Left ventricle myocardium inferior (tissue), 1 donor: ENCODE results near the gene GGA3. TPM values are rescaled to one million over a fixed set of nuclear protein-coding genes. Genes with fewer than 3 reads are reported as not detected.
"Not testable (repeated sequence)": the region's sequence is repeated elsewhere in the genome, so short reads cannot be mapped to it uniquely, and the experiment has no call there.

Source experiments
- DNase-seq: peaks from one replicate; pipeline ENCODE4 v3.0.0-alpha.2; 2020
- H3K27ac ChIP-seq: fragments of 200-600 bp; replicated peaks from 2 replicates; pipeline ENCODE4 v1.8.0; 2021
- H3K27me3 ChIP-seq: fragments of 200-600 bp; 2 replicates; pipeline ENCODE4 v1.8.0; 2021; ENCODE audit warnings: low read depth
- H3K36me3 ChIP-seq: fragments of 200-600 bp; 2 replicates; pipeline ENCODE4 v1.8.0; 2021
- H3K4me1 ChIP-seq: fragments of 200-600 bp; 2 replicates; pipeline ENCODE4 v1.8.0; 2021
- H3K4me3 ChIP-seq: fragments of 200-600 bp; 2 replicates; pipeline ENCODE4 v1.8.0; 2021; ENCODE audit warnings: mild to moderate bottlenecking, moderate library complexity
- H3K9me3 ChIP-seq: fragments of 200-600 bp; replicated peaks from 2 replicates; pipeline ENCODE4 v1.8.0; 2021
- intact Hi-C: fragments of 100-400 bp; cut with micrococcal nuclease; formaldehyde crosslinking; loops from one replicate; pipeline ENCODE4 v1.11.0; 2022
- total RNA-seq: library from RNA; stranded (reverse); fragmentation: NEBNext Ultra II Directional; extraction: Animal tissue kit (Norgen Biotek cat#: 25700); gene quantifications from one replicate; pipeline ENCODE4 v1.2.1, GENCODE V29; 2021
- TF ChIP-seq, protein P1 (sequence below): fragments of 200-600 bp; IDR thresholded peaks from 2 replicates; pipeline ENCODE4 v1.8.0; 2021; ENCODE audit warnings: antibody characterized with exemption, mild to moderate bottlenecking, borderline replicate concordance
- donor health status: DM: no; HTN: yes; CAD: no; lungs with severe emphysema.

The GGA3 gene
- total RNA-seq, 1 donor from 2014 or later, result 18.8 TPM

DNA sequence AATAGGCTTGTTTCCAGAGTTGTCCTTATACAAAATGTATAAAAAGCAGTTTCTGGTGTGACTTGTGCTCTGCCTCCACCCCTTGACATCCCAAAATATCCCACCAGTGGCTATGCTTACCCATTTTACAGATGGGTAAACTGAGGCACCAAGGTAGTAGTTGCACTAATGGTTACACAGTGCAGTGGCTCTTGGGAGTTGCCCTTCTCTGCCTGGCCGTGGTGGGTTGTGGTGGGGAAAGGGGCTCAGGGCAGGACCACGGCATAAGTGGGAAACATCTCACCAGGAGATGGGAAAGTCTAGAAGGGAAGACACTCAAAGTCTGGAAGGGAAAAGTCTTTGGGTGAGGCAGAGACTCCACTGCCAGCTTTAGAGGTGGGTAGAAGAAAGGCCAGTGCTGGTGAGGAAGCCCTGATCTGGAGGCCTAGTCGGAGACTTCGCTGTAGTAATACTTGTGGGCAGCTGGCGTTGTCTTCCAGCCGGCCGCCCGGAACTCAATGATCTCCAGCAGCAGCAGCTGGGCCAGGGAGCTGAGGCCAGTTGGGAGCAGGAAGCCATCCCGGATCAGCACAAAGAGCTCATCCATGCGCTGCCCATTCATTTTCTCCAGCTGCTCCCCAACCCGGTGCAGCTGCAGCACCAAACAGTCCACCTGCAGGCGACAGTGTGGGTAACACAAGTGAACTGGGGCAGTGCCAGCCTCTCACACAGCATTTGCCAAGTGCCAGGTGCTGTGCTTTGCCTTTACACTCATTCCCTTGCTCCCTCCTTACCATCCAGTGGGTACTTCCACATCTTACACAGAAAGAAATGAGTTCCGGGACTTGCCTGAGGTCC, 5.1 kb upstream of the GGA3 start:
- Histone ChIP-seq H3K36me3 (peaks cover 47% of the 10 kb centered on the region), H3K4me1 (peaks cover 45% of the 10 kb centered on the region), H3K4me3 (no peak overlapping the region), H3K9me3 (no peaks in the 10 kb centered on the region), H3K27me3 (no peaks in the 10 kb centered on the region), H3K27ac (no peak overlapping the region)
- DNase-seq, result no peak
- intact Hi-C loops, result no loop called here
- TF ChIP-seq, protein P1, sequence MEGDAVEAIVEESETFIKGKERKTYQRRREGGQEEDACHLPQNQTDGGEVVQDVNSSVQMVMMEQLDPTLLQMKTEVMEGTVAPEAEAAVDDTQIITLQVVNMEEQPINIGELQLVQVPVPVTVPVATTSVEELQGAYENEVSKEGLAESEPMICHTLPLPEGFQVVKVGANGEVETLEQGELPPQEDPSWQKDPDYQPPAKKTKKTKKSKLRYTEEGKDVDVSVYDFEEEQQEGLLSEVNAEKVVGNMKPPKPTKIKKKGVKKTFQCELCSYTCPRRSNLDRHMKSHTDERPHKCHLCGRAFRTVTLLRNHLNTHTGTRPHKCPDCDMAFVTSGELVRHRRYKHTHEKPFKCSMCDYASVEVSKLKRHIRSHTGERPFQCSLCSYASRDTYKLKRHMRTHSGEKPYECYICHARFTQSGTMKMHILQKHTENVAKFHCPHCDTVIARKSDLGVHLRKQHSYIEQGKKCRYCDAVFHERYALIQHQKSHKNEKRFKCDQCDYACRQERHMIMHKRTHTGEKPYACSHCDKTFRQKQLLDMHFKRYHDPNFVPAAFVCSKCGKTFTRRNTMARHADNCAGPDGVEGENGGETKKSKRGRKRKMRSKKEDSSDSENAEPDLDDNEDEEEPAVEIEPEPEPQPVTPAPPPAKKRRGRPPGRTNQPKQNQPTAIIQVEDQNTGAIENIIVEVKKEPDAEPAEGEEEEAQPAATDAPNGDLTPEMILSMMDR, result no peak

DNA sequence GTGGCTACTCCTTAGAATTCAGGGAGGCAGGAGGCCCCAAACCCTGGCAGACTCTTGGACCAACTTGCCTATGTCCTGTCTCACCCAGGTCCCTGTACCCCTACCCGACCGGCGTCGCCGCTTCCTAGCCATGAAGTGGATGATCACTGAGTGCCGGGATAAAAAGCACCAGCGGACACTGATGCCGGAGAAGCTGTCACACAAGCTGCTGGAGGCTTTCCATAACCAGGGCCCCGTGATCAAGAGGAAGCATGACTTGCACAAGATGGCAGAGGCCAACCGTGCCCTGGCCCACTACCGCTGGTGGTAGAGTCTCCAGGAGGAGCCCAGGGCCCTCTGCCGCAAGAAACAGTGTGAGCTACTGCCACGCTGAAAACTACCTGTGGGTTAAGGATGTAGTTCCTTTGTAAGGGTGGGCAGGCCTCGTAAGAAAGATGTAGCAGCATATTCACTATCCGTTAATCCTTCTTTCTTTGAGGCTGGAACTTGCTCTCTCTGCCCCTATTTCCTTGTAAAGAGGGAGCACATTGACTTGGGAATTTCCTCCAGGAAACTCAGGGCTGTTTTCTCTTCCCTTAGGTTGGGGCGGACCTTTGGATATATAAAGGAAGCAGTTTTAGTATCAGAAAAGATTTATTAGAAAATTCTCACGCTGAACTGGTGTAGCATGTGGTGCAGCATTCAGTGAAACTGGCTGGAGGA, 4.4 kb upstream of the GGA3 start:
- DNase-seq, result no peak
- Histone ChIP-seq H3K27me3 (no peaks in the 10 kb centered on the region), H3K27ac (no peak overlapping the region), H3K4me3 (no peak overlapping the region), H3K36me3 (peaks cover 47% of the 10 kb centered on the region), H3K9me3 (no peaks in the 10 kb centered on the region), H3K4me1 (peaks cover 46% of the 10 kb centered on the region)
- TF ChIP-seq, protein P1, result no peak
- intact Hi-C loops, result no loop called here

DNA sequence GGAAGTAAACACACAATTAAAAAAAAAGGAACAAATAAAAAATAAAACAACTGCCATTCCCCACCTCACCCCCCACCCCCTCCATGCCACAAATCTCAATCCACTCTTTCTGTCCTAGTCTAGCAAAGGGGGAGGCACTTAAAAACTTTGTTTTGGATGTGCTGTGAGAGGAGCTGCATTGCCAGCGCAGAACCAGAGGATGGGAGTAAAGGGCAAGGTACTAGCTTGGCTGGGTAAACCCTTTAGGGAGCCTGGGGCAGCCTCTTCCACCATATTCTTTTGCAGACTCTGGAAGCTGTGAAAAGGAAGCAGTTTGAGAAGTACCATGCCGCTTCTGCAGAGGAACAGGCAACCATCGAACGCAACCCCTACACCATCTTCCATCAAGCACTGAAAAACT, 1.6 kb upstream of the GGA3 start:
- peaks cover 60% of the 10 kb centered on the region for H3K4me1 ChIP-seq
- H3K36me3 ChIP-seq, result peaks cover 47% of the 10 kb centered on the region
- H3K9me3 ChIP-seq, result no peaks in the 10 kb centered on the region
- intact Hi-C loops, result no loop called here
- DNase-seq, result no peak
- no peaks in the 10 kb centered on the region for H3K27me3 ChIP-seq
- TF ChIP-seq, protein P1, result no peak
- peak overlapping the region; percentile 93 for H3K4me3 ChIP-seq
- H3K27ac ChIP-seq, result no peak overlapping the region

DNA sequence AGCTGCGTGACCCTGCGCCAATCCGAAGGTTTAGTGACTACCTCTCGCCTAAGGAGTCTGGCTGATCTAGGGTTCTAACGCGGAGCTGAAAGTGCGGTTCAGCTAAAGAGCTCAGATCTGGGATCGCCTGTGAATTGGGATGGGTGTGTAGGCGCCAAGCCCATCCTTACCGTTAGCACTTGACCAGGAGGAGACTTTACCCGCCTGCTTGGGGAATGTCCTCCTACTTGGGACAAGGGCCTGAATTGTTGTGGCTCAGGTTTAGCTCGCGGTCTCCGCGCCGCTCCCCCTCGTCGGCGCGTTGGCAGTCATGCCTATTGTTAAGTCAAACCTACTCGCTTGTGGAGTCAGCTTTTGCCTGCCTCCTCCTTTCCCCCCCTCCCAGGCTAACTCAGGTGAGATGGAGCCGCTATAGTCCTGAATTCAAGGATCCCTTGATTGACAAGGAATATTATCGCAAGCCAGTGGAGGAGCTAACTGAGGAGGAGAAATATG, 753 bp upstream of the GGA3 start:
- intact Hi-C loops, result no loop called here
- no peak for DNase-seq

DNA sequence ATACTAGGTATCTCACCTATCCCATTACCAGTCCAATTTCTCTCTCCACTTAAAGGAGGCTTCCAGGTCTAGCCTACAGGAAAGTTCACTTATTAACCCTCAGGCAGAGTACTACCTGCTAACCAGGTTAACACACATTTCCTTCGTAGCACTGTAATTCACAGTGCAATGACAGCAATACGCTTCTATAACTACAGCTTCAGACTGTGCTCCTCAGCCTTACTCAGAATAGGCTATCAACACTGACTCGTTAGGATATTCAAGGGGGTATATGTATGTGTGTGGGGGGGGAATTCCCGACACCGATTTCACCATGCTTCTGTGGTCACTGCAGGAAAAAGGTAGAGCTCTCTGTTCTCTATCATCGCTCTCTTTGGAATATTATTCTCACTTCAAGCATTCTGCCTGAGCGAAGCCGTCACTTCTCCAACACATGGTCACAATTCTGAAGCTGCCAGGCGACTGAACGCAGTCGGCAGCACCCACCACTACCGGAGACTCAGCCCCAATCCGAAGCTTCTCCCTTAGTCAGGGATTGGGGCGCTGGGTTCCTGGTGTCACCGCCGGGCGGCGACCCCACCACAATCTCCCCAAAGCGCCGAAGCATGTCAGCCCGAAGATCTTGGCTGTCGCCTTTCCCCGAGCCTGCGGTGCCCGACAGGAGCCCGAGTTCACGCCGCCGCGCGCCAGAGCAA, 618 bp downstream of the GGA3 start:
- intact Hi-C loops, result no loop called here
- H3K36me3 ChIP-seq, result peaks cover 31% of the 10 kb centered on the region
- peak overlapping the region; percentile 93 for H3K4me3 ChIP-seq
- TF ChIP-seq, protein P1, result no peak
- H3K27me3 ChIP-seq, result no peaks in the 10 kb centered on the region
- no peak for DNase-seq
- H3K4me1 ChIP-seq, result peaks cover 63% of the 10 kb centered on the region
- no peaks in the 10 kb centered on the region for H3K9me3 ChIP-seq
- H3K27ac ChIP-seq, result peak overlapping the region; percentile 96

More for the DNA sequence above, 753 bp upstream of the GGA3 start:
- peak overlapping the region; percentile 93 for H3K4me3 ChIP-seq
- no peaks in the 10 kb centered on the region for H3K9me3 ChIP-seq
- peak overlapping the region; percentile 96 for H3K27ac ChIP-seq
- H3K36me3 ChIP-seq, result peaks cover 43% of the 10 kb centered on the region
- H3K27me3 ChIP-seq, result no peaks in the 10 kb centered on the region
- TF ChIP-seq, protein P1, result no peak
- peaks cover 53% of the 10 kb centered on the region for H3K4me1 ChIP-seq

DNA sequence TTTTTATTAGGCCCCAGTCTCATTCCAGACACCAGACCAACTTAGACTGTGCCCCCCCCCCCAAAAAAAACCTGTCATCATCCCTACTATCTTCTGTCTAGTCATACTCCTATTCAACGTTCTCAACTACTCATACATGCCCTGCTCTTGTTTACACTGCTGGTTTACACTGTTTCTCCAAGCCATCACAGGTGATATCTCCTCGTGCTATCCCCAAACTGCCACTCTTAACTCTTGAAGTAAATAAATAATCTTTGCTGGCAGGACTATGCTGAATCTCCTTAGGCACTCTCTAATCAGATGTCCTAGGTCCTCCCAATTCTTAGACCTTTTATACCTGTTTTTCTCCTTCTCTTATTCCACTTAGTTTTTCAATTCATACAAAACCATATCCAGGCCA, 4.2 kb downstream of the GGA3 start:
- H3K9me3 ChIP-seq, H3K4me3 ChIP-seq, DNase-seq, H3K36me3 ChIP-seq, intact Hi-C loops, H3K27me3 ChIP-seq, H3K27ac ChIP-seq: not testable (repeated sequence)
- peaks cover 57% of the 10 kb centered on the region for H3K4me1 ChIP-seq

DNA sequence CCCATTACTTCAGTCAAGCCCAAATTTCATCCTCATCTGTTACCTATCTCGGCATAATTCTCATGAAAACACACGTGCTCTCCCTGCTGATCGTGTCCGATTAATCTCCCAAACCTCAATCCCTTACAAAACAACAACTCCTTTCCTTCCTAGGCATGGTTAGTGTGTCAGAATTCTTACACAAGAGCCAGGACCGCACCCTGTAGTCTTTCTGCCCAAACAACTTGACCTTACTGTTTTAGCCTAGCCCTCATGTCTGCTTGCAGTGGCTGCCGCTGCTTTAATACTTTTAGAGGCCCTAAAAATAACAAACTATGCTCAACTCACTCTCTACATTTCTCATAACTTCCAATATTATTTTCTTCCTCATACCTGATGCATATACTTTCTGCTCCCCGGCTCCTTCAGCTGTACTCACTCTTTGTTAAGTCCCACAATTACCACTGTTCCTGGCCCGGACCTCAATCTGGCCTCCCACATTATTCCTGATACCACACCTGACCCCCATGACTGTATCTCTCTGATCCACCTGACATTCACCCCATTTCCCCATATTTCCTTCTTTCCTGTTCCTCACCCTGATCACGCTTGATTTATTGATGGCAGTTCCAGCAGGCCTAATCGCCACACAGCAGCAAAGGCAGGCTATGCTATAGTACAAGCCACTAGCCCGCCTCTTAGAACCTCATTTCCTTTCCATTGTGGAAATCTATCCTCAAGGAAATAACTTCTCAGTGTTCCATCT, 5.3 kb downstream of the GGA3 start:
- intact Hi-C loops, DNase-seq, H3K4me3 ChIP-seq, H3K36me3 ChIP-seq, H3K27me3 ChIP-seq, H3K9me3 ChIP-seq: not testable (repeated sequence)
- H3K27ac ChIP-seq, result peak overlapping the region; percentile 56
- peaks cover 48% of the 10 kb centered on the region for H3K4me1 ChIP-seq
